ENCODE measurements around the gene NTF4. TPM values are rescaled to one million over a fixed set of nuclear protein-coding genes. Genes with fewer than 3 reads are reported as not detected.

NTF4 gene
- total RNA-seq, 1 experiment from 2014 or later = not detected

DNA sequence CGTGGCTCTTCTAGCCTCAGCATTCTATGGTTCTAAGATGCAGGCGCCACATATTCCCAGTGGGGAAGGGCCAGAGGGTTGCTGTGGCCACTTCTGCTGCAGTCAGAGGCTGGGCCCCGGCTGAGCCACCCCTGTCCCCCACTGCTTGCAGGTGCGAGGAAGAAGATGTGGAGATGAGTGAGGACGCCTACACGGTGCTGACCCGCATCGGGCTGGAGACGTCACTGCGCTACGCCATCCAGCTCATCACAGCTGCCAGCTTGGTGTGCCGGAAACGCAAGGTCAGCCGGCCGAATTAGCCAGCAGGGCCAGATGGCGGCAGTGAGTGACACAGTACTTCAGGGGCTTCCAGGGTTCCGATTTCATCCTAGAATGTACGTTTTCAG, 49.8 kb downstream of the NTF4 start:
- peaks cover 28% of the 10 kb centered on the region for H3K36me3 ChIP-seq (ENCODE audit: insufficient read depth, low read length, poor library complexity, severe bottlenecking)
- intact Hi-C loops (cut with micrococcal nuclease; ENCODE audit: unreplicated experiment) = no loop called here
- CTCF ChIA-PET = no interaction called here
- H3K27me3 ChIP-seq (replicated peaks; ENCODE audit: insufficient read depth, low read depth, low read length, poor library complexity) = no peaks in the 10 kb centered on the region
- no peak for DNase-seq (ENCODE audit: low spot score)
- no peaks in the 10 kb centered on the region for H3K9me3 ChIP-seq (ENCODE audit: low read depth, low read length, poor library complexity, severe bottlenecking)
- H3K4me3 ChIP-seq (ENCODE audit: low read depth, low read length, poor library complexity, severe bottlenecking) = no peak overlapping the region
- no peak overlapping the region for H3K27ac ChIP-seq (ENCODE audit: low read depth, low read length, poor library complexity, severe bottlenecking)
- POLR2A ChIA-PET (ENCODE audit: low non-redundant PET) = interaction anchor here (0.7 kb wide), 1 partner anchor 579 kb away, joined by 3 read pairs; no protein-coding TSS in a partner anchor
- H3K4me1 ChIP-seq (ENCODE audit: insufficient read depth, low read length, poor library complexity, severe bottlenecking) = peaks cover 15% of the 10 kb centered on the region
- no TSS peak for BruUV-seq (replicated peaks)
- no peak for TF ChIP-seq EZH2 (IDR thresholded peaks at IDR 0.05; ENCODE audit: borderline replicate concordance, low read depth, low read length, poor library complexity, severe bottlenecking)
- TF ChIP-seq, protein P1, sequence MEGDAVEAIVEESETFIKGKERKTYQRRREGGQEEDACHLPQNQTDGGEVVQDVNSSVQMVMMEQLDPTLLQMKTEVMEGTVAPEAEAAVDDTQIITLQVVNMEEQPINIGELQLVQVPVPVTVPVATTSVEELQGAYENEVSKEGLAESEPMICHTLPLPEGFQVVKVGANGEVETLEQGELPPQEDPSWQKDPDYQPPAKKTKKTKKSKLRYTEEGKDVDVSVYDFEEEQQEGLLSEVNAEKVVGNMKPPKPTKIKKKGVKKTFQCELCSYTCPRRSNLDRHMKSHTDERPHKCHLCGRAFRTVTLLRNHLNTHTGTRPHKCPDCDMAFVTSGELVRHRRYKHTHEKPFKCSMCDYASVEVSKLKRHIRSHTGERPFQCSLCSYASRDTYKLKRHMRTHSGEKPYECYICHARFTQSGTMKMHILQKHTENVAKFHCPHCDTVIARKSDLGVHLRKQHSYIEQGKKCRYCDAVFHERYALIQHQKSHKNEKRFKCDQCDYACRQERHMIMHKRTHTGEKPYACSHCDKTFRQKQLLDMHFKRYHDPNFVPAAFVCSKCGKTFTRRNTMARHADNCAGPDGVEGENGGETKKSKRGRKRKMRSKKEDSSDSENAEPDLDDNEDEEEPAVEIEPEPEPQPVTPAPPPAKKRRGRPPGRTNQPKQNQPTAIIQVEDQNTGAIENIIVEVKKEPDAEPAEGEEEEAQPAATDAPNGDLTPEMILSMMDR (conservative IDR thresholded peaks at IDR 0.05; ENCODE audit: low read depth, low read length) = no peak

DNA sequence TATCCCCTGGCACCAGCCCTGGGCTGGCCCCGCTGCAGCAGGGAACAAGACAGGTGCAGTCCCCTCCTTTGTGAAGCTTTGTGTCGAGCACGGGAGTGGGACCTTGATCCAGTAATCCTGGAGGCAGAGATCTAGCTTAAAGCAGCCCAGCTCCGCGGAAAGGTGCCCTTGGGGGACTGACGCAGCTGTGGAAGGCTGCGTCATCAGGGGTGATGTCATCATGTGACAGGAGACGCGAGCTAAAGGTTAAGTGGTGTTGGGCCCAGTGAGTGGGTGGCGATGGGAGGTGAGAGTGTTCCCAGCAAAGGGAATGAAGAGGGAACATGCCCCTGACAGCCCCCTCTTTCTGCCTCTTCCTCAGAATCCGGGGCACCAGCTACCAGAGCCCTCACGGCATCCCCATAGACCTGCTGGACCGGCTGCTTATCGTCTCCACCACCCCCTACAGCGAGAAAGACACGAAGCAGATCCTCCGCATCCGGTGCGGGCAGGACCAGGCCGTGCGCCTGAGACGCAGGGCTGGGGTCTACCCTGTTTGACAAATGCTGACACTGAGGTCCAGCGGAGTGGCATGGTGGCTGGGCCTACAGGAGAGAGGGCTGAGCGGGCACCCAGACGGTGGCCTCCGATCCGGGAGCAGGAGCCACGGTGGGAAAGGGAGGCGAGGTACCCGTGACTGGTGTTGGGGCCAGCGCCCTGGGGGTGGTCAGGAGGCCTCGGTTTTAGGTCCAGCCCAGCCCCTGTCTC, 50.3 kb downstream of the NTF4 start:
- Histone ChIP-seq H3K27me3 (replicated peaks; ENCODE audit: insufficient read depth, low read depth, low read length, poor library complexity) (no peaks in the 10 kb centered on the region), H3K9me3 (ENCODE audit: low read depth, low read length, poor library complexity, severe bottlenecking) (no peaks in the 10 kb centered on the region), H3K36me3 (ENCODE audit: insufficient read depth, low read length, poor library complexity, severe bottlenecking) (peaks cover 33% of the 10 kb centered on the region), H3K4me1 (ENCODE audit: insufficient read depth, low read length, poor library complexity, severe bottlenecking) (peaks cover 12% of the 10 kb centered on the region), H3K27ac (ENCODE audit: low read depth, low read length, poor library complexity, severe bottlenecking) (no peak overlapping the region), H3K4me3 (ENCODE audit: low read depth, low read length, poor library complexity, severe bottlenecking) (no peak overlapping the region)
- intact Hi-C loops (cut with micrococcal nuclease; ENCODE audit: unreplicated experiment) = no loop called here
- ChIA-PET CTCF (no interaction called here), POLR2A (ENCODE audit: low non-redundant PET) (interaction anchor here (0.7 kb wide), 1 partner anchor 579 kb away, joined by 3 read pairs; no protein-coding TSS in a partner anchor)
- no peak for DNase-seq (ENCODE audit: low spot score)
- TF ChIP-seq, protein P1 (conservative IDR thresholded peaks at IDR 0.05; ENCODE audit: low read depth, low read length) = no peak
- no peak for TF ChIP-seq EZH2 (IDR thresholded peaks at IDR 0.05; ENCODE audit: borderline replicate concordance, low read depth, low read length, poor library complexity, severe bottlenecking)
- no TSS peak for BruUV-seq (replicated peaks)

DNA sequence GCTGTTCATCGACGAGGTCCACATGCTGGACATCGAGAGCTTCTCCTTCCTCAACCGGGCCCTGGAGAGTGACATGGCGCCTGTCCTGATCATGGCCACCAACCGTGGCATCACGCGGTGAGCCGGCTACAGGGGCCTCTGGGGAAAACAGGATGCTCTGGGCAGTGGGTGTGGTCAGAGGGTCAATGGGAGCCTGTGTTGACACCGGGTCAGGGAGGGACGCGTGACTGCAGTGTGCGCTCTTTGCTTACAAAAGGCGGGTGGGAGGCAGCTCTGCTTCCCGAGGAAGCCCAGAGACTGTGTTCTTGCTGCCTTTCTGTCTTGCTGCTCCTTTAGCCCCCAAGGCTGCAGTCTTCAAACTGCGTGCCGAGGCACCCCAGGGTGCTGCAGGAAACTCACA, 53.4 kb downstream of the NTF4 start:
- Histone ChIP-seq H3K27ac (ENCODE audit: low read depth, low read length, poor library complexity, severe bottlenecking) (no peak overlapping the region), H3K27me3 (replicated peaks; ENCODE audit: insufficient read depth, low read depth, low read length, poor library complexity) (no peaks in the 10 kb centered on the region), H3K4me3 (ENCODE audit: low read depth, low read length, poor library complexity, severe bottlenecking) (no peak overlapping the region), H3K9me3 (ENCODE audit: low read depth, low read length, poor library complexity, severe bottlenecking) (no peaks in the 10 kb centered on the region), H3K4me1 (ENCODE audit: insufficient read depth, low read length, poor library complexity, severe bottlenecking) (no peaks in the 10 kb centered on the region), H3K36me3 (ENCODE audit: insufficient read depth, low read length, poor library complexity, severe bottlenecking) (peaks cover 45% of the 10 kb centered on the region)
- CTCF ChIA-PET = no interaction called here
- intact Hi-C loops (cut with micrococcal nuclease; ENCODE audit: unreplicated experiment) = no loop called here
- no TSS peak for BruUV-seq (replicated peaks)
- no peak for DNase-seq (ENCODE audit: low spot score)
- POLR2A ChIA-PET (ENCODE audit: low non-redundant PET) = no interaction called here
- TF ChIP-seq, protein P1 (conservative IDR thresholded peaks at IDR 0.05; ENCODE audit: low read depth, low read length) = no peak
- TF ChIP-seq EZH2 (IDR thresholded peaks at IDR 0.05; ENCODE audit: borderline replicate concordance, low read depth, low read length, poor library complexity, severe bottlenecking) = no peak

Other genes starting within 250 kb of the NTF4 start
- 2.0 and 3.0 TPM in 2 replicates for gene HSD17B14, start 228.3 kb downstream of the NTF4 start, total RNA-seq (2021)
- gene PLEKHA4, start 196.2 kb downstream of the NTF4 start, total RNA-seq (2021) = 20.7 and 24.1 TPM in 2 replicates
- gene PPP1R15A, start 192.4 kb downstream of the NTF4 start, total RNA-seq (2021) = 27.6 and 41.2 TPM in 2 replicates
- gene TULP2, start 166.1 kb downstream of the NTF4 start, total RNA-seq (2021) = not detected in 2 replicates
- 86.7 and 109 TPM in 2 replicates for gene NUCB1, start 164.5 kb downstream of the NTF4 start, total RNA-seq (2021)
- gene DHDH, start 131.1 kb downstream of the NTF4 start, total RNA-seq (2021) = not detected in 2 replicates
- gene BAX, start 109.9 kb downstream of the NTF4 start, total RNA-seq (2021) = 103 and 112 TPM in 2 replicates
- 1,330 and 1,983 TPM in 2 replicates for gene FTL, start 99.5 kb downstream of the NTF4 start, total RNA-seq (2021)
- 54.6 and 57.0 TPM in 2 replicates for gene GYS1, start 71.5 kb downstream of the NTF4 start, total RNA-seq (2021)
- 227 and 241 TPM in 2 replicates for gene RUVBL2, start 70.9 kb downstream of the NTF4 start, total RNA-seq (2021)
- not detected in 2 replicates for gene LHB, start 47.7 kb downstream of the NTF4 start, total RNA-seq (2021)
- not detected in 2 replicates for gene CGB3, start 40.5 kb downstream of the NTF4 start, total RNA-seq (2021)
- gene CGB2, start 32.9 kb downstream of the NTF4 start, total RNA-seq (2021) = not detected in 2 replicates
- gene CGB1, start 27.9 kb downstream of the NTF4 start, total RNA-seq (2021) = not detected in 2 replicates
- gene CGB5, start 21.0 kb downstream of the NTF4 start, total RNA-seq (2021) = not detected in 2 replicates
- not detected in 2 replicates for gene CGB8, start 15.7 kb downstream of the NTF4 start, total RNA-seq (2021)
- not detected in 2 replicates for gene CGB7, start 7.1 kb downstream of the NTF4 start, total RNA-seq (2021)
- gene KCNA7, start 7.9 kb upstream of the NTF4 start, total RNA-seq (2021) = not detected in 2 replicates
- 291 and 295 TPM in 2 replicates for gene SNRNP70, start 20.6 kb upstream of the NTF4 start, total RNA-seq (2021)
- 19.9 and 24.3 TPM in 2 replicates for gene LIN7B, start 49.6 kb upstream of the NTF4 start, total RNA-seq (2021)
- 1.7 and 2.6 TPM in 2 replicates for gene C19orf73, start 54.3 kb upstream of the NTF4 start, total RNA-seq (2021)
- 33.1 and 33.6 TPM in 2 replicates for gene PPFIA3, start 54.7 kb upstream of the NTF4 start, total RNA-seq (2021)
- gene HRC, start 90.6 kb upstream of the NTF4 start, total RNA-seq (2021) = not detected in 2 replicates
- 107 and 116 TPM in 2 replicates for gene TRPM4, start 93.0 kb upstream of the NTF4 start, total RNA-seq (2021)

Data from A673 (cell line).